AG10803 (cell line): ENCODE measurements around the gene TMEM86B.

Experiments
- DNase-seq: peaks from one replicate; pipeline ENCODE4 v3.0.0; 2010; ENCODE audit warnings: low read depth
- H3K4me3 ChIP-seq: 2 replicates; pipeline ENCODE4 v1.5.1; 2011; ENCODE audit warnings: mild to moderate bottlenecking, low read length, control low read depth
- TF ChIP-seq, protein P1 (sequence below): conservative IDR thresholded peaks from 2 replicates; pipeline ENCODE4 v1.5.1; 2011; ENCODE audit warnings: mild to moderate bottlenecking, low read length, control low read depth, inconsistent platforms

The TMEM86B gene, protein sequence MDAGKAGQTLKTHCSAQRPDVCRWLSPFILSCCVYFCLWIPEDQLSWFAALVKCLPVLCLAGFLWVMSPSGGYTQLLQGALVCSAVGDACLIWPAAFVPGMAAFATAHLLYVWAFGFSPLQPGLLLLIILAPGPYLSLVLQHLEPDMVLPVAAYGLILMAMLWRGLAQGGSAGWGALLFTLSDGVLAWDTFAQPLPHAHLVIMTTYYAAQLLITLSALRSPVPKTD

GRCh38 chr19:55228403-55229031, at the start of gene TMEM86B:
Gene TMEM86B, minus strand, starts transcription at chr19:55228763. Its CDS starts 22 bp downstream, at chr19:55228741.
- H3K4me3 ChIP-seq = no peak within 1 kb of the TSS
- no peak for DNase-seq
- TF ChIP-seq, protein P1, sequence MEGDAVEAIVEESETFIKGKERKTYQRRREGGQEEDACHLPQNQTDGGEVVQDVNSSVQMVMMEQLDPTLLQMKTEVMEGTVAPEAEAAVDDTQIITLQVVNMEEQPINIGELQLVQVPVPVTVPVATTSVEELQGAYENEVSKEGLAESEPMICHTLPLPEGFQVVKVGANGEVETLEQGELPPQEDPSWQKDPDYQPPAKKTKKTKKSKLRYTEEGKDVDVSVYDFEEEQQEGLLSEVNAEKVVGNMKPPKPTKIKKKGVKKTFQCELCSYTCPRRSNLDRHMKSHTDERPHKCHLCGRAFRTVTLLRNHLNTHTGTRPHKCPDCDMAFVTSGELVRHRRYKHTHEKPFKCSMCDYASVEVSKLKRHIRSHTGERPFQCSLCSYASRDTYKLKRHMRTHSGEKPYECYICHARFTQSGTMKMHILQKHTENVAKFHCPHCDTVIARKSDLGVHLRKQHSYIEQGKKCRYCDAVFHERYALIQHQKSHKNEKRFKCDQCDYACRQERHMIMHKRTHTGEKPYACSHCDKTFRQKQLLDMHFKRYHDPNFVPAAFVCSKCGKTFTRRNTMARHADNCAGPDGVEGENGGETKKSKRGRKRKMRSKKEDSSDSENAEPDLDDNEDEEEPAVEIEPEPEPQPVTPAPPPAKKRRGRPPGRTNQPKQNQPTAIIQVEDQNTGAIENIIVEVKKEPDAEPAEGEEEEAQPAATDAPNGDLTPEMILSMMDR = no peak

- DNase-seq = no peak
- no peak overlapping the region for H3K4me3 ChIP-seq
- TF ChIP-seq, protein P1 = no peak
These were observed 48.9 kb upstream of the TMEM86B start for GRCh38 chr19:55277494-55277893.

DNA sequence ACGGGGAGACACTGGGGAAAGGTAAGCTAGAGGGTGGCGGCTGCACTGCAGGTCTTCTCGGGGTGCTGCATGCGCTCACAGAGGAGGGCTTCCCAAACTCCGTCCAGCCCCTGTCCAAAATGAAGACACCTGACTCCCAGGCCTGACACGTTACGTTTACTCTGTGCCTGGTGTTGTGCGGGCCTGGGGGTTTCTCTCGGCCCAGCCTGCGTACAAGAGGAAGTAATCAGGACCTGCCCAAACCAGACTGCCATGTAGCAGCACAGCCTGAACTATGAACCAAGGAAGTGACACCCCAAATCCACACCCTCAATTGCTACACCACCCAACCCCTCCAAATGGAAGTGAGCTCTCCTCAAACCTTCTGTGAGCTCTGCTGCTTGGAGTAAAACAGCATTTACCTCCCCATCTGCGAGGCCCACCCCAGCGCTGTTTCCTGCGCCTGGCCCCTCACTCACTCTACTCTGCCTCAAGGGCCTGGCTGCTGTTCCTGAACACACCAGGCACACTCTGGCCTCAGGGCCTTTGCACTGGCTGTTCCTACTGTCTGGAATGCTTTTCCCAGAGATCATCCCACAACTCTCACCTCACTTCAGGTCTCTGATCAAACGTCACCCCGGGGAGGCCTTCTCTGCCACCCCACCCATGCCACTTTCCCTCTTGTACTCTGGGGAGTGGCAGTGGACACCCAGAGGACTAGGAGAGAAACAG, 48.3 kb upstream of the TMEM86B start:
- TF ChIP-seq, protein P1 = no peak
- no peak overlapping the region for H3K4me3 ChIP-seq
- DNase-seq = no peak

DNA sequence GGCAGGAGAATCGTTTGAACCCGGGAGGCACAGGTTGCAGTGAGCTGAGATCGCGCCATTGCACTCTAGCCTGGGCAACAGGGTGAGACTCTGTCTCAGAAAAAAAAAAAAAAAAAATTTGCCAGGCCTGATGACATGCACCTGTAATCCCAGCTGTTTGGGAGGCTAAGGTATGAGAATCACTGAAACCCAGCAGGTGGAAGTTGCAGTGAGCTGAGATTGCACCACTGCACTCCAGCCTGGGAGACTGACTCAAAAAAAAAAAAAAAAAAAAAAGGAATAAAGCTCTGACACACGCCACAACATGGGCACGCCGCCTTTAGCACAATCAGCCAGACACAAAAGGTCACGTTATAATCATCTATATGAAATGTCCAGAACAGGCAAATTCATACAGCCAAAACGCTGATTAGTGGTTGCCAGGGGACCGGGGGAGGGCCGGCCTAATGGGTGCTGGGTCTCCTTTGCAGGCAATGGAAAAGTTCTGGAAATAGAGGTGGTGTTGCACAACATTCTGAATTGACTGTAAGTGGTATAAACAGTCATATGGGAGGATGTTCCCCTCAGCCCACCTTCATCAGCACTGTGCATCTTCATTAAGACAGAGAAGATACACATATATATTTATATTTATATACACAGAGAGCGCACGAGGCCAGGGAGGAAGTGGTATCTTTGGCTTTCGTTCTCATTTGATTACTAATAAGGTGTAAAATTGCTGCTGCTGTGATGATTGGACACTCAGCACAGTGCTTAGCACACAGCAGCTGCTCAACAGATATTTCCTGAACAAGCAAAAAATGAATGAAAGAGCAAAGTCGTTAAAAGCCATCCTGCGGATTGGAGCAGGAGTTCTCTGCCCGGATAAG, 47.5 kb upstream of the TMEM86B start:
- no peak for DNase-seq
- H3K4me3 ChIP-seq = no peak overlapping the region
- TF ChIP-seq, protein P1 = no peak

- H3K4me3 ChIP-seq = no peak overlapping the region
- TF ChIP-seq, protein P1 = no peak
- no peak for DNase-seq
These were observed 45.6 kb upstream of the TMEM86B start for GRCh38 chr19:55273978-55274707.

DNA sequence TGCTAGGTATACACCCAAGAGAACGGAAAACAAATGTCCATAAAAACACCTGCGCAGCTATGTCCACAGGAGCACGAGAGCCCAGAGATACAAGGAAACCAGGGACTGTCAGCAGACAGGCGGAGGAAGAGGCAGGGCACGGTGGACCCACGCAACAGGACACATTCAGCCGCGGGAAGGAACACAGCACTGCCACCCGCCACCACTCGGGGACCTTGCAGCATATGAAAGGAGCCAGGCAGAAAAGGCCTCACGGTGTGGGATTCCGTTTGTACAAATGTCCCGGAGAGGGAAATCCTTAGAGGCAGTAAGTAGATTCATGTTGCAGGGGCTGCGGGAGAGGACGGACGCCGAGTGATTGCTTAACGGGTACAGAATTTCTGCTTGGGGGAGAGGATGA, 43.6 kb upstream of the TMEM86B start:
- DNase-seq = no peak
- TF ChIP-seq, protein P1 = no peak
- H3K4me3 ChIP-seq = no peak overlapping the region
